Neutrophil (primary cell): Measurements from ENCODE around the gene CACNA2D3.

Experiments
- H3K27ac ChIP-seq: fragments of 200-600 bp; sonication (generic); 2 replicates; pipeline ENCODE4 v1.5.1; 2016; ENCODE audit warnings: mild to moderate bottlenecking, moderate library complexity
- H3K27me3 ChIP-seq: fragments of 200-600 bp; sonication (generic); 2 replicates; pipeline ENCODE4 v1.6.0; 2016; ENCODE audit warnings: mild to moderate bottlenecking
- H3K36me3 ChIP-seq: fragments of 200-600 bp; sonication (generic); 2 replicates; pipeline ENCODE4 v1.5.1; 2017
- H3K4me1 ChIP-seq, 2 experiments: fragments of 200-600 bp in 1 of 2; sonication (generic) in 1 of 2; 1 replicate in 1 of 2; 2 replicates in 1 of 2; pipeline versions ENCODE4 v1.5.1 to v1.6.1; 2013 to 2016; ENCODE audit warnings: low read depth in 1 of 2, low read length in 1 of 2, mild to moderate bottlenecking in 1 of 2, moderate library complexity in 1 of 2; ENCODE audit not compliant: control insufficient read depth in 1 of 2, insufficient read depth in 1 of 2
- H3K4me3 ChIP-seq, 2 experiments: fragments of 200-600 bp in 1 of 2; sonication (generic) in 1 of 2; 1 replicate in 1 of 2; 2 replicates in 1 of 2; pipeline ENCODE4 v1.5.1; 2013 to 2016; ENCODE audit warnings: low read depth in 1 of 2, low read length in 1 of 2, mild to moderate bottlenecking in 1 of 2, moderate library complexity in 1 of 2
- H3K9me3 ChIP-seq: fragments of 200-600 bp; sonication (generic); 2 replicates; pipeline ENCODE4 v1.5.1; 2016
- TF ChIP-seq, protein P1 (sequence below): fragments of 200-600 bp; sonication (generic); IDR thresholded peaks from 2 replicates; pipeline ENCODE4 v1.5.1; 2016; ENCODE audit warnings: antibody characterized with exemption

The CACNA2D3 gene

DNA sequence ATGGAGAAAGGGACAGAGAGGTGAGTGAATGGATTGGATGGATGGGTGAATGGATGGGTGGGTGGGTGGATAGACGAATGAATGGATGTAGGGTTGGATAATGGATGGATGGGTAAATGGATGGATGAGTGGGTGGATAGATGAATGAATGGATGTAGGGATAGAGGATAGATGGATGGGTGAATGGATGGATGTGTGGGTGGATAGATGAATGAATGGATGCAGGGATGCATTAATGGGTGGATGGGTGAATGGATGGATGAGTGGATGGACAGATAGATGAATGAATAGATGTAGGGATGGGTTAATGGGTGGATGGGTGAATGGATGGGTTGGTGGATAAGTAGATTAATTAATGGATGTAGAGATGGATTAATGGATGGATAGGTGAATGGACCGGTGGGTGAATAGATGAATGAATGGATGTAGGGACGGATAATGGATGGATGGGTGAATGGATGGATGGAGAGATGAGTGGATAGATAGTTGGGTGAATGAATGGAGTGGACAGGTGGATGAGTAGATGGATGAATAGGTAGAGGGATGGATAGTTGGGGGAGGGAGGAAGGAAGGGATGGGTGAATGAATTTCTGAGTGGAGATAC lies 28.6 kb downstream of the CACNA2D3 start:
- Histone ChIP-seq H3K36me3 (no peaks in the 10 kb centered on the region), H3K4me3 (no peak overlapping the region), H3K27ac (no peak overlapping the region), H3K27me3 (peaks cover 21% of the 10 kb centered on the region), H3K9me3 (no peaks in the 10 kb centered on the region), H3K4me1 (no peaks in the 10 kb centered on the region)
- TF ChIP-seq, protein P1, sequence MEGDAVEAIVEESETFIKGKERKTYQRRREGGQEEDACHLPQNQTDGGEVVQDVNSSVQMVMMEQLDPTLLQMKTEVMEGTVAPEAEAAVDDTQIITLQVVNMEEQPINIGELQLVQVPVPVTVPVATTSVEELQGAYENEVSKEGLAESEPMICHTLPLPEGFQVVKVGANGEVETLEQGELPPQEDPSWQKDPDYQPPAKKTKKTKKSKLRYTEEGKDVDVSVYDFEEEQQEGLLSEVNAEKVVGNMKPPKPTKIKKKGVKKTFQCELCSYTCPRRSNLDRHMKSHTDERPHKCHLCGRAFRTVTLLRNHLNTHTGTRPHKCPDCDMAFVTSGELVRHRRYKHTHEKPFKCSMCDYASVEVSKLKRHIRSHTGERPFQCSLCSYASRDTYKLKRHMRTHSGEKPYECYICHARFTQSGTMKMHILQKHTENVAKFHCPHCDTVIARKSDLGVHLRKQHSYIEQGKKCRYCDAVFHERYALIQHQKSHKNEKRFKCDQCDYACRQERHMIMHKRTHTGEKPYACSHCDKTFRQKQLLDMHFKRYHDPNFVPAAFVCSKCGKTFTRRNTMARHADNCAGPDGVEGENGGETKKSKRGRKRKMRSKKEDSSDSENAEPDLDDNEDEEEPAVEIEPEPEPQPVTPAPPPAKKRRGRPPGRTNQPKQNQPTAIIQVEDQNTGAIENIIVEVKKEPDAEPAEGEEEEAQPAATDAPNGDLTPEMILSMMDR = no peak

DNA sequence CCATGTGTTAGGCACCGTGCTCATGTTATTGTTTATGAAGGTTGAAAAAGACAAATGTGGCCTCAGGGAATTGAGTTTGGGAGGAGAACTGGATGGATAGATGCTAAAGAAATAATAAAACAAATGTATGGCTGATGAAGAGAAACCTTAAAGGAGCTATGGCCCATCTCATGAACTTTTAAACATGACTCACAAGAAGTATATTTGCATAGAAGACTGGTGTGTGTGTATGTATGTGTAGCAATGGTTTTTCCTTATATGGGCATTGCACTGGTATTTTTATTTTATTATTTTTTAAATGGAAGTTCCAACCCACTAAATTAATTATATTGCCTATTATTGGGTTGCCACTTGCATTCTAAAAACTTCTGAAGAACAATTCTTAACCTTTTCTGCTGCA lies 31.1 kb downstream of the CACNA2D3 start:
- Histone ChIP-seq H3K36me3 (no peaks in the 10 kb centered on the region), H3K9me3 (no peaks in the 10 kb centered on the region), H3K4me1 (no peaks in the 10 kb centered on the region), H3K27ac (no peak overlapping the region), H3K4me3 (no peak overlapping the region), H3K27me3 (peaks cover 5% of the 10 kb centered on the region)
- TF ChIP-seq, protein P1 = no peak

DNA sequence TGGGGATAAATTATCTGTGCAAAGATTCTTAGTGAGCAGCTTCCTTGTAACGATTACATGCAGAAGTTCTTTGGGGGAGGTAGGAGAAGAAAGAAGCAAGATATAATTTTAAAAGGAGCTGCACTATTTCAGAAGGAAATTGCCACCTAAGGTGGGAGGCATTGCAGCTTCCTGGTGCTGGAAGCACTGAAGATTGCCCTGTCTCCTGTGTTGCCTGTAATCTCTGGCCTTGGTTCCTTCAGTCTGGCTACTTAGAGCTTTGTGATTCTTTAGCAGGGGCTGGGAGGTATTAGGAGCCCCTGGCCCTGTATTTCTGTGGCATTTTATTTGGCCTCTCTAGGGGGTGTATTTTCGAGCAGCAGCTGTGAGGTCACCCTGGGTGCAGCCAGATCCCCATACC lies 35.5 kb downstream of the CACNA2D3 start:
- Histone ChIP-seq H3K27me3 (peaks cover 10% of the 10 kb centered on the region), H3K9me3 (no peaks in the 10 kb centered on the region), H3K27ac (no peak overlapping the region), H3K36me3 (no peaks in the 10 kb centered on the region), H3K4me1 (no peaks in the 10 kb centered on the region), H3K4me3 (no peak overlapping the region)
- TF ChIP-seq, protein P1 = no peak

DNA sequence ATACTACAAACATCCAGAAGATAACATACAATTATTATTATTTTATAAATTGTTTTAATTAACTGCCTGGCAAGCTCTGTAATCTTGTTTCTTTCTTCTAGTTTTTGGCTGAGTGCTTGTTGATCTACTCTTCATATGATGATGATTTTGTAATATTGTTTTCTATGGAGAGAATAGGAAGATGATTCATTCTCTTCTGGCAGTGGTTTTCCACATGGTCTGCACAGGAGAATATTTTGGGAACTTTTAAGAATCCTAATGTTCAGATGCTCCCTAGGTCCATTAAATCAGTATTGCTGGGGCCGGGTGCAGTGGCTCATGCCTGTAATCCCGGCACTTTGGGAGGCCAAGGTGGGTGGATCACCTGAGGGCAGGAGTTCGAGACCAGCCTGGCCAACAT lies 37.6 kb downstream of the CACNA2D3 start:
- no peaks in the 10 kb centered on the region for H3K9me3 ChIP-seq
- peaks cover 10% of the 10 kb centered on the region for H3K27me3 ChIP-seq
- H3K4me3 ChIP-seq = no peak overlapping the region
- H3K4me1 ChIP-seq = no peaks in the 10 kb centered on the region
- H3K36me3 ChIP-seq = no peaks in the 10 kb centered on the region
- TF ChIP-seq, protein P1 = no peak
- no peak overlapping the region for H3K27ac ChIP-seq

DNA sequence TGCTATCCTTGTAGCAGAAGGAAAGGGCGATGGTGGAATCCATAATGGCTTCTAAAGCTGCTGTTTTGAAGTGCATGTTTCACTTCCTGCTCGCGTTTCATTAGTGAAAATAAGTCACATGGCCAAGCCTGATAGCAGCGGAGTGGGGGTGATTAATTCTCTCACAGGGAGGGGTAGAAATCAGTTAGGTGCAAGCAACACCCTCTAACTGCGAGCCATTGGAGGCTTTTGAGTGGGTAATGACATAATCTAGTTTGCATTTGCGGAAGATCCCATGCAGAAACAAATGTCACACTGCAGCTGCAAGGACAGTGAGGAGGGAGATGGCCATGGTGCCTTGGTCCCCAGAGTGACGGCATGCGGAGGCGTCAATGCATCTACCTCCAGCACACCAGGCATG lies 41.1 kb downstream of the CACNA2D3 start:
- H3K27ac ChIP-seq = no peak overlapping the region
- peaks cover 9% of the 10 kb centered on the region for H3K27me3 ChIP-seq
- H3K9me3 ChIP-seq = no peaks in the 10 kb centered on the region
- no peaks in the 10 kb centered on the region for H3K36me3 ChIP-seq
- no peak overlapping the region for H3K4me3 ChIP-seq
- no peaks in the 10 kb centered on the region for H3K4me1 ChIP-seq
- TF ChIP-seq, protein P1 = no peak
